ENCODE results near the gene PODNL1.

Gene PODNL1

GRCh38 chr19:13961826-13962698 lies 23.8 kb upstream of the PODNL1 start:
- H3K36me3 ChIP-seq (ENCODE audit: control insufficient read depth, insufficient read depth, low read length, severe bottlenecking): peaks cover 21% of the 10 kb centered on the region

DNA sequence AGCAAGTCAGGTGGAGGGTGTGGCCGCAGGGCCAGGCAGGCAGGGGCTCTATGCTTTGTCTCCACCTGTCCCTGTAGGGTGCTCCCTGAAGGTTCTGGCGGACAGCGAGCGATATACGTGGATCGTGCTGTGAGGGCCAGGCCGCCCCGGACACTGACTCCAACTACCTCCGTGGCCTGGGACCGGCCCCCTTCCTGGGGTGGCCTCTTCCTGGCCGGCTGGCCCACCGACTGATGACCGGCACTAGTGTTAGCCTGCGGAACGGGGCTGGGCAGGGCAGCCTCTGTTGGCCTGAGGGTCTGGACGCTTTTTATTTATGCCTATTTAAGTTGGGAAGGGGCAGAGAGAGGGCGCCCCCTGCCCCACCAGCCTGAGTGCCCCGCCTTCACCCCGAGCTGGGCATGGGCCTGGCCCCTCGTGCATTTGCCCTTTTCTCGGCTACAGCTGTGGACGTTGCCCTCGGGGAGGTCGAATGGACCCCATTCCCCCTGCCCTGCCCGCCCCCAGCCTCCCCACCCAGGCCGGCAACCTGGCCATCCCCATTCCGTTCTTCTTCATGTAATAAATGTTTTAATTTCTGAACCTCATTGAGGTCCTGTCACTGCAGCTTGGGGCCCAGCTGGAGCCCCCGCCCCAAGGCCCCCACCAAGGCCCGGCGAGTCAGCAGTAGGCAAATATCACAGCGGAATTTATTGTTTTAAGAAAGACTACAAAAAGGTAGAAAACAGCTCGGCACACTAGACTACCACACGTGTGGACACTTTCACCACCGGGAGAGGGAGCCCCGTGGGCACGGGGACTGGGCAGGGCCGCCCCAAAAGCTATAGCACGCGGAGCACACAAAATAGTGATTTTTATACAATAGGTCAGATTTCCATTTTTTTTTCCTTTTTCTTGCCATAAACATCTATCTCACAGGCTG lies 22.9 kb upstream of the PODNL1 start:
- Histone ChIP-seq H3K36me3 (ENCODE audit: control insufficient read depth, insufficient read depth, low read length, severe bottlenecking) (peaks cover 22% of the 10 kb centered on the region), H3K4me1 (ENCODE audit: control insufficient read depth, insufficient read depth, low read length) (no peaks in the 10 kb centered on the region), H3K9me3 (ENCODE audit: control insufficient read depth, low read length) (no peaks in the 10 kb centered on the region), H3K4me3 (ENCODE audit: low read length) (no peak overlapping the region), H3K27me3 (replicated peaks; ENCODE audit: control insufficient read depth, insufficient read depth, low read length) (no peaks in the 10 kb centered on the region), H3K9ac (ENCODE audit: low read length) (no peak overlapping the region)
- DNase-seq (ENCODE audit: low read depth): no peak

More at GRCh38 chr19:13961826-13962698, 23.8 kb upstream of the PODNL1 start:
- Histone ChIP-seq H3K9ac (ENCODE audit: low read length) (no peak overlapping the region), H3K4me1 (ENCODE audit: control insufficient read depth, insufficient read depth, low read length) (no peaks in the 10 kb centered on the region), H3K27me3 (replicated peaks; ENCODE audit: control insufficient read depth, insufficient read depth, low read length) (no peaks in the 10 kb centered on the region), H3K9me3 (ENCODE audit: control insufficient read depth, low read length) (no peaks in the 10 kb centered on the region), H3K4me3 (ENCODE audit: low read length) (no peak overlapping the region)
- DNase-seq (ENCODE audit: low read depth): peak; percentile 40

- H3K36me3 ChIP-seq (ENCODE audit: control insufficient read depth, insufficient read depth, low read length, severe bottlenecking): peaks cover 30% of the 10 kb centered on the region
- DNase-seq (ENCODE audit: low read depth): no peak
- H3K4me1 ChIP-seq (ENCODE audit: control insufficient read depth, insufficient read depth, low read length): no peaks in the 10 kb centered on the region
- H3K9ac ChIP-seq (ENCODE audit: low read length): no peak overlapping the region
- H3K27me3 ChIP-seq (replicated peaks; ENCODE audit: control insufficient read depth, insufficient read depth, low read length): no peaks in the 10 kb centered on the region
- H3K4me3 ChIP-seq (ENCODE audit: low read length): no peak overlapping the region
- no peaks in the 10 kb centered on the region for H3K9me3 ChIP-seq (ENCODE audit: control insufficient read depth, low read length)
Observed at GRCh38 chr19:13959962-13960862, 22.0 kb upstream of the PODNL1 start.

- no peak for DNase-seq (ENCODE audit: low read depth)
- peaks cover 35% of the 10 kb centered on the region for H3K36me3 ChIP-seq (ENCODE audit: control insufficient read depth, insufficient read depth, low read length, severe bottlenecking)
Observed at GRCh38 chr19:13959141-13959961, 21.1 kb upstream of the PODNL1 start.

GRCh38 chr19:13958043-13958442 lies 19.8 kb upstream of the PODNL1 start:
- H3K27me3 ChIP-seq (replicated peaks; ENCODE audit: control insufficient read depth, insufficient read depth, low read length): no peaks in the 10 kb centered on the region
- no peak overlapping the region for H3K9ac ChIP-seq (ENCODE audit: low read length)
- DNase-seq (ENCODE audit: low read depth): no peak
- H3K4me1 ChIP-seq (ENCODE audit: control insufficient read depth, insufficient read depth, low read length): peaks cover 7% of the 10 kb centered on the region
- no peak overlapping the region for H3K4me3 ChIP-seq (ENCODE audit: low read length)
- H3K36me3 ChIP-seq (ENCODE audit: control insufficient read depth, insufficient read depth, low read length, severe bottlenecking): peaks cover 35% of the 10 kb centered on the region
- H3K9me3 ChIP-seq (ENCODE audit: control insufficient read depth, low read length): no peaks in the 10 kb centered on the region

More at GRCh38 chr19:13959141-13959961, 21.1 kb upstream of the PODNL1 start:
- Histone ChIP-seq H3K27me3 (replicated peaks; ENCODE audit: control insufficient read depth, insufficient read depth, low read length) (no peaks in the 10 kb centered on the region), H3K9me3 (ENCODE audit: control insufficient read depth, low read length) (no peaks in the 10 kb centered on the region), H3K4me3 (ENCODE audit: low read length) (no peak overlapping the region), H3K4me1 (ENCODE audit: control insufficient read depth, insufficient read depth, low read length) (no peaks in the 10 kb centered on the region), H3K9ac (ENCODE audit: low read length) (no peak overlapping the region)

GRCh38 chr19:13957051-13957450 lies 18.8 kb upstream of the PODNL1 start:
- H3K9ac ChIP-seq (ENCODE audit: low read length): no peak overlapping the region
- H3K36me3 ChIP-seq (ENCODE audit: control insufficient read depth, insufficient read depth, low read length, severe bottlenecking): peaks cover 35% of the 10 kb centered on the region
- H3K27me3 ChIP-seq (replicated peaks; ENCODE audit: control insufficient read depth, insufficient read depth, low read length): no peaks in the 10 kb centered on the region
- H3K4me3 ChIP-seq (ENCODE audit: low read length): no peak overlapping the region
- DNase-seq (ENCODE audit: low read depth): no peak
- H3K9me3 ChIP-seq (ENCODE audit: control insufficient read depth, low read length): no peaks in the 10 kb centered on the region
- H3K4me1 ChIP-seq (ENCODE audit: control insufficient read depth, insufficient read depth, low read length): peaks cover 8% of the 10 kb centered on the region

DNA sequence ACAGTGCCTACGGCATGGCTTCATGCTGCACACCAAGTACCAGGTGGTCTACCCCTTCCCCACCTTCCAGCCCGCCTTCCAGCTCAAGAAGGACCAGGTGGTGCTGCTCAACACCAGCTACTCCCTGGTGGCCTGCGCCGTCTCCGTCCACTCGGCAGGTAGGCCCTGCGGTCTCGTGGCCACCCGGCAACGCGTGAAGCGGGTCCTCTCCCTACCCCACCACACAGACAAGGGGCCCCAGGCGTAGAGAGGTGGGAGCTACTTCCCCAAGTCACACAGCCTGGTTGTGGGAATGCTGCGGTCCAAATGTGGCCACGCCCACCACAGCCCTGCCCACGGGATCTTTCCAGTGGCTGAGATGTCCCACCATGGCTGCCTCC lies 18.1 kb upstream of the PODNL1 start:
- Histone ChIP-seq H3K4me3 (ENCODE audit: low read length) (no peak overlapping the region), H3K36me3 (ENCODE audit: control insufficient read depth, insufficient read depth, low read length, severe bottlenecking) (peaks cover 31% of the 10 kb centered on the region), H3K27me3 (replicated peaks; ENCODE audit: control insufficient read depth, insufficient read depth, low read length) (no peaks in the 10 kb centered on the region), H3K4me1 (ENCODE audit: control insufficient read depth, insufficient read depth, low read length) (peaks cover 8% of the 10 kb centered on the region), H3K9ac (ENCODE audit: low read length) (no peak overlapping the region), H3K9me3 (ENCODE audit: control insufficient read depth, low read length) (no peaks in the 10 kb centered on the region)
- DNase-seq (ENCODE audit: low read depth): no peak

DNA sequence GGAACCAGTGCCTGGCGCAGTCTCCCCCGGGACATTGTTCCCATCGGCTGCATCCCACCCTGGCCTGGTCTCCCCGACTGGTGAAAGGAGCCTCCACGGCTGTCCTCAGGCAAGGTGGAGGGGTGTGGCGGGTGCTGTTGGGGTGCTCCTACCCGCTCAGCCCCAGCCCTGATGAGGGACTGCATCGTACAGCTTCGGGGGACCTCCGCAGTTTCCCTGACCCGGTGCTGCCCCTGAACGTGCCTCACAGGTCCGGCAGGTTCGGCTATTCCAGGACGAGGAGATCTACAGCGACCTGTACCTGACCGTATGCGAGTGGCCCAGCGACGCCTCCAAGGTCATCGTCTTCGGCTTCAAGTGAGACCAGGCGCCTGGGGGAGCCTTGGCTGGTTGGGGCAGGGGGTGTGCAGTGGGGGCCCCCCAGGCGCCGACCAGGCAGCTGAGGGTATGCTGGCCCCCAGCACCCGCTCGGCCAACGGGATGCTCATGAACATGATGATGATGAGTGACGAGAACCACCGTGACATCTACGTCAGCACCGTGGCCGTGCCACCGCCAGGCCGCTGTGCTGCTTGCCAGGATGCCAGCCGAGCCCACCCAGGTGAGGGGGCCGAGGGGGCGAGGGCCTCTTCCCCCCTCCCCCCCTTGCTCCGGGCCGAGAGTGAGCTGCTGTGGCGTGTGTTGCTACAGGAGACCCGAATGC lies 17.6 kb upstream of the PODNL1 start:
- H3K4me1 ChIP-seq (ENCODE audit: control insufficient read depth, insufficient read depth, low read length): peaks cover 8% of the 10 kb centered on the region
- no peaks in the 10 kb centered on the region for H3K9me3 ChIP-seq (ENCODE audit: control insufficient read depth, low read length)
- no peak overlapping the region for H3K9ac ChIP-seq (ENCODE audit: low read length)
- peaks cover 31% of the 10 kb centered on the region for H3K36me3 ChIP-seq (ENCODE audit: control insufficient read depth, insufficient read depth, low read length, severe bottlenecking)
- no peak overlapping the region for H3K4me3 ChIP-seq (ENCODE audit: low read length)
- no peak for DNase-seq (ENCODE audit: low read depth)
- H3K27me3 ChIP-seq (replicated peaks; ENCODE audit: control insufficient read depth, insufficient read depth, low read length): no peaks in the 10 kb centered on the region

DNA sequence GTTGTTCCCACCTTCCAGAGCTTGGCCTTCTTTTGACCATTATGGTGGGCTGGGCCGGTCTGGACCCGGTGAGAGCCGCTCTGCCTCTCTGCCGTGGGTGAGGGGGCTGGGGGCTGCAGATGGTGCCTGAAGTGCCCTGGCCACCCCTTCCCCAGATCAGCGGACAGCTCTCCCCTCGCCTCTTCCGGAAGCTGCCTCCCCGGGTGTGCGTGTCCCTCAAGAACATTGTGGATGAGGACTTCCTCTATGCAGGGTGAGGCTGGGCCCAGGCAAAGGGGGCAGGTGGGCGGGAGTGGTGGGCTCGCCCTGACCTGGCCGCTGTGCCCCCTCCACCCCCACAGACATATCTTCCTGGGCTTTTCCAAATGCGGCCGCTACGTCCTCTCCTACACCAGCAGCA lies 16.0 kb upstream of the PODNL1 start:
- Histone ChIP-seq H3K36me3 (ENCODE audit: control insufficient read depth, insufficient read depth, low read length, severe bottlenecking) (peaks cover 24% of the 10 kb centered on the region), H3K27me3 (replicated peaks; ENCODE audit: control insufficient read depth, insufficient read depth, low read length) (no peaks in the 10 kb centered on the region), H3K9me3 (ENCODE audit: control insufficient read depth, low read length) (no peaks in the 10 kb centered on the region), H3K4me3 (ENCODE audit: low read length) (no peak overlapping the region), H3K9ac (ENCODE audit: low read length) (peak overlapping the region; percentile 80), H3K4me1 (ENCODE audit: control insufficient read depth, insufficient read depth, low read length) (peaks cover 8% of the 10 kb centered on the region)
- no peak for DNase-seq (ENCODE audit: low read depth)

Data from adipocyte (in vitro differentiated cells).